ENCODE results near the gene IP6K3. TPM values are rescaled to one million over a fixed set of nuclear protein-coding genes. Genes with fewer than 3 reads are reported as not detected.

The IP6K3 gene
- total and polyA plus RNA-seq, 2 experiments from 2014 or later: 0.14 to 0.16 TPM

DNA sequence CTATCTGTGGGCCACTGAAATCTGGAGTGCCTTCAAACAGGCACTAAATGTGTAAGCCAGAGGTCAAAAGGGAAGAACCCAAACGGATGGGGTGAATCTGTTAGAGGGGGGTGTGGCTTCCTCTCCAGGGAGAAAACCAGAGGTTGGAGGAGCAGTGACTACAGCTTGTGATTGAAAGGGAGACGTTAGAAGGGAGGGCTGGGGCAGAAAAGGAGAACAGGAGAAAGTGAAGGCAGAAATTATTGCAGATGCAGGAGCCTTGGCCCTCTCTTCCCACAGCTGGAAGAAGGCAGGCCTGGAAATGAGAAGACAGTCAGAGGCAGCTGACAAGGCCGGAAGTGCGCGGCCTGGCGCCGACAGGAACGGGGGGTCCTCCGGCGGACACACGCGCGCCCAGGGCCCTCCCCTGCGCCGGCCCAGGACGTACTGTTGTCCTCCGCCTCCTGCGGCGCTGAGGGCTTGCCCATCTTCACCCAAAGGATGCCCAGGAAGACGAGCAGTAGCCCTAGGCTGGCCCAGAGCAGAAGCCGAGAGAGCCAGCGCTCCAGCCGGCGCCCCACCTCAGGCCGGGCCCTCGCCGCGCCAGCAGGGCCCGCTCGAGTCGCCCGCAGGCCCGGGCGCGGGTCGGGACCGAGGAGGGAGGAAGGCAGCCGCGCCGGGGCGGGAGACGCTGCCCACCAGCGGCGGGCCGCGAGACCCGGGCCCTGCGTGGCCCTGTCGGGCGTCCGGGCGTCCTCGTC, 41.4 kb upstream of the IP6K3 start:
- H3K27ac Mint-ChIP-seq: peak overlapping the region; percentile 93
- H3K4me1 Mint-ChIP-seq: peaks cover 76% of the 10 kb centered on the region
- Histone ChIP-seq H3K9me2 (ENCODE audit: insufficient read depth) (peaks cover 4% of the 10 kb centered on the region; the same call in 1 of the 2 replicates), H3F3A (replicated peaks; ENCODE audit: low read depth) (peaks cover 13% of the 10 kb centered on the region; the same call in 1 of the 2 replicates), H4K20me1 (replicated peaks; ENCODE audit: insufficient read depth) (peaks cover 11% of the 10 kb centered on the region; the same call in 1 of the 2 replicates), H3K36me3 (ENCODE audit: insufficient read depth) (peaks cover 6% of the 10 kb centered on the region; the same call in 1 of the 2 replicates), H3K27ac (ENCODE audit: low read depth) (peak overlapping the region; percentile 72; the same call in 1 of the 2 replicates), H3K4me1 (ENCODE audit: insufficient read depth) (peaks cover 57% of the 10 kb centered on the region), H3K79me2 (replicated peaks; ENCODE audit: insufficient read depth) (peaks cover 37% of the 10 kb centered on the region), H2AFZ (peak overlapping the region; percentile 43; the same call in 1 of the 2 replicates), H3K4me3 (peak overlapping the region; percentile 86), H3K27me3 (ENCODE audit: insufficient read depth) (no peaks in the 10 kb centered on the region), H3K4me2 (peak overlapping the region; percentile 82)
- ATAC-seq: peak; percentile 33
- DNase-seq (ENCODE audit: low spot score): peak; percentile 66
- peaks cover 14% of the 10 kb centered on the region for H3K27me3 Mint-ChIP-seq (ENCODE audit: insufficient read depth, low read depth, poor library complexity)
- TF ChIP-seq, protein P1, sequence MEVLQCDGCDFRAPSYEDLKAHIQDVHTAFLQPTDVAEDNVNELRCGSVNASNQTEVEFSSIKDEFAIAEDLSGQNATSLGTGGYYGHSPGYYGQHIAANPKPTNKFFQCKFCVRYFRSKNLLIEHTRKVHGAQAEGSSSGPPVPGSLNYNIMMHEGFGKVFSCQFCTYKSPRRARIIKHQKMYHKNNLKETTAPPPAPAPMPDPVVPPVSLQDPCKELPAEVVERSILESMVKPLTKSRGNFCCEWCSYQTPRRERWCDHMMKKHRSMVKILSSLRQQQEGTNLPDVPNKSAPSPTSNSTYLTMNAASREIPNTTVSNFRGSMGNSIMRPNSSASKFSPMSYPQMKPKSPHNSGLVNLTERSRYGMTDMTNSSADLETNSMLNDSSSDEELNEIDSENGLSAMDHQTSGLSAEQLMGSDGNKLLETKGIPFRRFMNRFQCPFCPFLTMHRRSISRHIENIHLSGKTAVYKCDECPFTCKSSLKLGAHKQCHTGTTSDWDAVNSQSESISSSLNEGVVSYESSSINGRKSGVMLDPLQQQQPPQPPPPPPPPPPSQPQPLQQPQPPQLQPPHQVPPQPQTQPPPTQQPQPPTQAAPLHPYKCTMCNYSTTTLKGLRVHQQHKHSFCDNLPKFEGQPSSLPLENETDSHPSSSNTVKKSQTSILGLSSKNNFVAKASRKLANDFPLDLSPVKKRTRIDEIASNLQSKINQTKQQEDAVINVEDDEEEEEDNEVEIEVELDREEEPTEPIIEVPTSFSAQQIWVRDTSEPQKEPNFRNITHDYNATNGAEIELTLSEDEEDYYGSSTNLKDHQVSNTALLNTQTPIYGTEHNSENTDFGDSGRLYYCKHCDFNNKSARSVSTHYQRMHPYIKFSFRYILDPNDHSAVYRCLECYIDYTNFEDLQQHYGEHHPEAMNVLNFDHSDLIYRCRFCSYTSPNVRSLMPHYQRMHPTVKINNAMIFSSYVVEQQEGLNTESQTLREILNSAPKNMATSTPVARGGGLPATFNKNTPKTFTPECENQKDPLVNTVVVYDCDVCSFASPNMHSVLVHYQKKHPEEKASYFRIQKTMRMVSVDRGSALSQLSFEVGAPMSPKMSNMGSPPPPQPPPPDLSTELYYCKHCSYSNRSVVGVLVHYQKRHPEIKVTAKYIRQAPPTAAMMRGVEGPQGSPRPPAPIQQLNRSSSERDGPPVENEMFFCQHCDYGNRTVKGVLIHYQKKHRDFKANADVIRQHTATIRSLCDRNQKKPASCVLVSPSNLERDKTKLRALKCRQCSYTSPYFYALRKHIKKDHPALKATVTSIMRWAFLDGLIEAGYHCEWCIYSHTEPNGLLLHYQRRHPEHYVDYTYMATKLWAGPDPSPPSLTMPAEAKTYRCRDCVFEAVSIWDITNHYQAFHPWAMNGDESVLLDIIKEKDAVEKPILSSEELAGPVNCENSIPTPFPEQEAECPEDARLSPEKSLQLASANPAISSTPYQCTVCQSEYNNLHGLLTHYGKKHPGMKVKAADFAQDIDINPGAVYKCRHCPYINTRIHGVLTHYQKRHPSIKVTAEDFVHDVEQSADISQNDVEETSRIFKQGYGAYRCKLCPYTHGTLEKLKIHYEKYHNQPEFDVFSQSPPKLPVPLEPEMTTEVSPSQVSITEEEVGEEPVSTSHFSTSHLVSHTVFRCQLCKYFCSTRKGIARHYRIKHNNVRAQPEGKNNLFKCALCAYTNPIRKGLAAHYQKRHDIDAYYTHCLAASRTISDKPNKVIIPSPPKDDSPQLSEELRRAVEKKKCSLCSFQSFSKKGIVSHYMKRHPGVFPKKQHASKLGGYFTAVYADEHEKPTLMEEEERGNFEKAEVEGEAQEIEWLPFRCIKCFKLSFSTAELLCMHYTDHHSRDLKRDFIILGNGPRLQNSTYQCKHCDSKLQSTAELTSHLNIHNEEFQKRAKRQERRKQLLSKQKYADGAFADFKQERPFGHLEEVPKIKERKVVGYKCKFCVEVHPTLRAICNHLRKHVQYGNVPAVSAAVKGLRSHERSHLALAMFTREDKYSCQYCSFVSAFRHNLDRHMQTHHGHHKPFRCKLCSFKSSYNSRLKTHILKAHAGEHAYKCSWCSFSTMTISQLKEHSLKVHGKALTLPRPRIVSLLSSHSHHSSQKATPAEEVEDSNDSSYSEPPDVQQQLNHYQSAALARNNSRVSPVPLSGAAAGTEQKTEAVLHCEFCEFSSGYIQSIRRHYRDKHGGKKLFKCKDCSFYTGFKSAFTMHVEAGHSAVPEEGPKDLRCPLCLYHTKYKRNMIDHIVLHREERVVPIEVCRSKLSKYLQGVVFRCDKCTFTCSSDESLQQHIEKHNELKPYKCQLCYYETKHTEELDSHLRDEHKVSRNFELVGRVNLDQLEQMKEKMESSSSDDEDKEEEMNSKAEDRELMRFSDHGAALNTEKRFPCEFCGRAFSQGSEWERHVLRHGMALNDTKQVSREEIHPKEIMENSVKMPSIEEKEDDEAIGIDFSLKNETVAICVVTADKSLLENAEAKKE (CRISPR knock-in tag; IDR thresholded peaks at IDR 0.05): no peak
- no peak for TF ChIP-seq ZNF114 (CRISPR knock-in tag; IDR thresholded peaks at IDR 0.05)
- no peak for TF ChIP-seq EZH2 (IDR thresholded peaks at IDR 0.05; ENCODE audit: low read depth, unreplicated experiment)
- TF ChIP-seq EZH2phosphoT487 (IDR thresholded peaks at IDR 0.05; ENCODE audit: unreplicated experiment): no peak
- TF ChIP-seq STAT1 (IDR thresholded peaks at IDR 0.05; ENCODE audit: unreplicated experiment): no peak
- TF ChIP-seq, protein P2, sequence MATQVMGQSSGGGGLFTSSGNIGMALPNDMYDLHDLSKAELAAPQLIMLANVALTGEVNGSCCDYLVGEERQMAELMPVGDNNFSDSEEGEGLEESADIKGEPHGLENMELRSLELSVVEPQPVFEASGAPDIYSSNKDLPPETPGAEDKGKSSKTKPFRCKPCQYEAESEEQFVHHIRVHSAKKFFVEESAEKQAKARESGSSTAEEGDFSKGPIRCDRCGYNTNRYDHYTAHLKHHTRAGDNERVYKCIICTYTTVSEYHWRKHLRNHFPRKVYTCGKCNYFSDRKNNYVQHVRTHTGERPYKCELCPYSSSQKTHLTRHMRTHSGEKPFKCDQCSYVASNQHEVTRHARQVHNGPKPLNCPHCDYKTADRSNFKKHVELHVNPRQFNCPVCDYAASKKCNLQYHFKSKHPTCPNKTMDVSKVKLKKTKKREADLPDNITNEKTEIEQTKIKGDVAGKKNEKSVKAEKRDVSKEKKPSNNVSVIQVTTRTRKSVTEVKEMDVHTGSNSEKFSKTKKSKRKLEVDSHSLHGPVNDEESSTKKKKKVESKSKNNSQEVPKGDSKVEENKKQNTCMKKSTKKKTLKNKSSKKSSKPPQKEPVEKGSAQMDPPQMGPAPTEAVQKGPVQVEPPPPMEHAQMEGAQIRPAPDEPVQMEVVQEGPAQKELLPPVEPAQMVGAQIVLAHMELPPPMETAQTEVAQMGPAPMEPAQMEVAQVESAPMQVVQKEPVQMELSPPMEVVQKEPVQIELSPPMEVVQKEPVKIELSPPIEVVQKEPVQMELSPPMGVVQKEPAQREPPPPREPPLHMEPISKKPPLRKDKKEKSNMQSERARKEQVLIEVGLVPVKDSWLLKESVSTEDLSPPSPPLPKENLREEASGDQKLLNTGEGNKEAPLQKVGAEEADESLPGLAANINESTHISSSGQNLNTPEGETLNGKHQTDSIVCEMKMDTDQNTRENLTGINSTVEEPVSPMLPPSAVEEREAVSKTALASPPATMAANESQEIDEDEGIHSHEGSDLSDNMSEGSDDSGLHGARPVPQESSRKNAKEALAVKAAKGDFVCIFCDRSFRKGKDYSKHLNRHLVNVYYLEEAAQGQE (IDR thresholded peaks at IDR 0.05; ENCODE audit: unreplicated experiment): no peak
- no peak for TF ChIP-seq NANOG (IDR thresholded peaks at IDR 0.05; ENCODE audit: borderline replicate concordance)
- TF ChIP-seq POLR2AphosphoS5 (IDR thresholded peaks at IDR 0.05; ENCODE audit: low read depth): no peak
- TF ChIP-seq, protein P3, sequence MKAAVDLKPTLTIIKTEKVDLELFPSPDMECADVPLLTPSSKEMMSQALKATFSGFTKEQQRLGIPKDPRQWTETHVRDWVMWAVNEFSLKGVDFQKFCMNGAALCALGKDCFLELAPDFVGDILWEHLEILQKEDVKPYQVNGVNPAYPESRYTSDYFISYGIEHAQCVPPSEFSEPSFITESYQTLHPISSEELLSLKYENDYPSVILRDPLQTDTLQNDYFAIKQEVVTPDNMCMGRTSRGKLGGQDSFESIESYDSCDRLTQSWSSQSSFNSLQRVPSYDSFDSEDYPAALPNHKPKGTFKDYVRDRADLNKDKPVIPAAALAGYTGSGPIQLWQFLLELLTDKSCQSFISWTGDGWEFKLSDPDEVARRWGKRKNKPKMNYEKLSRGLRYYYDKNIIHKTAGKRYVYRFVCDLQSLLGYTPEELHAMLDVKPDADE (IDR thresholded peaks at IDR 0.05): no peak
- TF ChIP-seq JUNB (IDR thresholded peaks at IDR 0.05; ENCODE audit: unreplicated experiment): no peak
- no peak for TF ChIP-seq CREB1 (CRISPR knock-in tag; IDR thresholded peaks at IDR 0.05; ENCODE audit: low read depth)
- no peak for TF ChIP-seq CTCF (conservative IDR thresholded peaks at IDR 0.05; ENCODE audit: low read depth in 2 of 2)
- no peak for TF ChIP-seq ZNF331 (CRISPR knock-in tag; IDR thresholded peaks at IDR 0.05; ENCODE audit: low read depth)
- no peaks in the 10 kb centered on the region for H3K9me3 Mint-ChIP-seq
- peak overlapping the region; percentile 91 for H3K4me3 Mint-ChIP-seq
- peaks cover 30% of the 10 kb centered on the region for H3K36me3 Mint-ChIP-seq (ENCODE audit: low read depth)

All from GM23338 (cell line).